Measurements from ENCODE around the gene SECTM1.

DNA sequence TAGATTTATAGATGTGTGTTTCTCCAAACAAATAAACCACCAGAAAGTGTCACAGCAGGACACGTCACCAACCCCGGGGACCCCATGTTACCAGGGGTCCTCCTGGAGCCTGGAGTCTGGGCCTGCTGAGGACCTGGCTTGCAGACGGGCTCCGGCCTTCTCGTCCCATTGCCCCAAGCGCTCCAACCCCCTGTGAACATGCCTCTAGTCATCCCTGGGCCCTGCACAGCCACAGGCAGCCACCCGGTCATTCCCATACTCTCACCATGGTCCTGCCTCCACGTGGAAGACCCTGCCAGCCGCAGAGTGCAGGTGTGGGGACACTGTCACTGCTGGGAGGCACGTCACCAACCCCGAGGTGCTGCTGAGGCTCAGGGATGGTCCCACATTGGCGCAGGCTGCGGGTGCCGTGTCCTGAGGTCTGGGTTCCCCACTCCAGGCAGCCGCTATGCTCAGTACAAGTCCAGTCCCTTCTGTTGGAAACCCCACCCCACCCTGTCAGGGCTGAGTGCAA is 4.5 kb downstream of the SECTM1 start:
- TF ChIP-seq, protein P1, sequence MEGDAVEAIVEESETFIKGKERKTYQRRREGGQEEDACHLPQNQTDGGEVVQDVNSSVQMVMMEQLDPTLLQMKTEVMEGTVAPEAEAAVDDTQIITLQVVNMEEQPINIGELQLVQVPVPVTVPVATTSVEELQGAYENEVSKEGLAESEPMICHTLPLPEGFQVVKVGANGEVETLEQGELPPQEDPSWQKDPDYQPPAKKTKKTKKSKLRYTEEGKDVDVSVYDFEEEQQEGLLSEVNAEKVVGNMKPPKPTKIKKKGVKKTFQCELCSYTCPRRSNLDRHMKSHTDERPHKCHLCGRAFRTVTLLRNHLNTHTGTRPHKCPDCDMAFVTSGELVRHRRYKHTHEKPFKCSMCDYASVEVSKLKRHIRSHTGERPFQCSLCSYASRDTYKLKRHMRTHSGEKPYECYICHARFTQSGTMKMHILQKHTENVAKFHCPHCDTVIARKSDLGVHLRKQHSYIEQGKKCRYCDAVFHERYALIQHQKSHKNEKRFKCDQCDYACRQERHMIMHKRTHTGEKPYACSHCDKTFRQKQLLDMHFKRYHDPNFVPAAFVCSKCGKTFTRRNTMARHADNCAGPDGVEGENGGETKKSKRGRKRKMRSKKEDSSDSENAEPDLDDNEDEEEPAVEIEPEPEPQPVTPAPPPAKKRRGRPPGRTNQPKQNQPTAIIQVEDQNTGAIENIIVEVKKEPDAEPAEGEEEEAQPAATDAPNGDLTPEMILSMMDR (IDR thresholded peaks at IDR 0.05; ENCODE audit: poor library complexity): no peak
- TF ChIP-seq EZH2 (IDR thresholded peaks at IDR 0.05; ENCODE audit: borderline replicate concordance): no peak
- TF ChIP-seq EZH2phosphoT487 (IDR thresholded peaks at IDR 0.05; ENCODE audit: low read depth, severe bottlenecking, unreplicated experiment): no peak

Data from hepatocyte (in vitro differentiated cells).